GM18870 (cell line): ENCODE results near the gene CCND1.

Experiments
- ATAC-seq: cut with Tn5 transposase; IDR thresholded peaks from one replicate; pipeline ENCODE4 v1.9.1; 2021; ENCODE audit warnings: moderate library complexity; ENCODE audit not compliant: unreplicated experiment

CCND1 gene

DNA sequence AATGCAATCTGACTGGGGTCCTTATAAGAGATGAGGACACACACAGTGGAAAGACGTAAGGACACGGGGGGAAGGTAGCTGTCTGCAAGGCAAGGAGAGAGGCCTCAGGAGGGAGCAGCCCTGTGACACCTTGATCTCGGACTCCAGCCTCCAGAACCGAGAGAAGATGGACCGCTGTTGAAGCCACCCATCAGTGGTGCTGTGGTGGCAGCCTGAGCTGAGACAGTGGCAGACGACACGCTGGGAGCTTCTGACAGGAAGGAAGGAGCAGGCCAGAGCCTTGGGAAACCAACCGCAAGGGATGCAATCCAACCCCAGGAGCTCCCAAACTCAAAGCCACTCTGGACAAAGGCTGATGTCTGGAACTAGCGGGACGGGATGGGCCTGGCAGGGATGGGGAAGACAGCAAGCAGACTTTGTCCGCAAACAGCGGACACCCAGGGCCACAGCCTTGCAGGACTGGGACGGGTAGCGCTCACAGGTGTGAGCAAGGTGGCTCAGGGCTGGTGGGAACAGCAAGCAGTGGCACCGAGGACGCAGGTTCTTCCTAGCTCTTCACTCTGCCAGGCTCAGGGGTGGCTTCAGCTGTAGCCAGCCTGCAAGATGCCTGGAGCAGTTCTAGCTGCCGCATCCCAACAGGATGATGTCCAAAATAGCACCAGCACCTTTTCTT is 23.3 kb downstream of the CCND1 start:
- ATAC-seq: no peak

DNA sequence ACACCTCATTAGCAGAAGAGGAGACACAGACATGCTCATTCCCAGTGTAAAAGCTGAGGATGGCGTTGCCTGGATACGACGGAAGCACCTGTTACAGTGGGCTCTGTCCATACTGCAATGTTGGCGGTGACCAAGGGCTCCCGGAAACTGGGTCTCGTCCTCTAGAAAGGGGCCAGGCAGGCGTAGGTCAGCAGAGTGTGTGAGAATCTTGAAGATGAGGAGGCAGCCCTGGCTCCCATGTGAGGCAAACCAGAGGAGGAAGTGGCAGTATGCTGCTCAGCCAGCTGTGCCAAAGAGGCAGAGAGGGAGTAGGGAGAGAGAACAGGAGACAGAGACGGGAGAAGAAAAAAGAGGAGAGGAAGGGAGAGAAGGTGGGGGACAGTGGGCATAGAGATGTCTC is 23.9 kb downstream of the CCND1 start:
- no peak for ATAC-seq

DNA sequence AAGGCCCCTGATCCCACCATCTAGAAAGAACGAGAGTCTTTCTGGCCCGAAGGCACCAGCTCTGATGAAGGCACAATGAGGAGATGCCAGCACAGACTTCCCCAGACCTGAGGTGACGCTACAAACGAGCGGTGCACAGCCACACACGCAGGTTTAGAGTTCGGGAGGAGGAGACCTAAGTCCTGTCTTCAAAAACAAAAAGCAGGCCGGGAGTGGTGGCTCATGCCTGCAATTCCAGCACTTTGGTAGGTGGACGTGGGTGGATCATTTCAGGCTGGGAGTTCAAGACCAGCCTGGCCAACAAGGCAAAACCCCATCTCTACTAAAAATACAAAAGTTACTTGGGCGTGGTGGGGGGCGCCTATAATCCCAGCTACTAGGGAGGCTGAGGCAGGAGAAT is 24.7 kb downstream of the CCND1 start:
- no peak for ATAC-seq

DNA sequence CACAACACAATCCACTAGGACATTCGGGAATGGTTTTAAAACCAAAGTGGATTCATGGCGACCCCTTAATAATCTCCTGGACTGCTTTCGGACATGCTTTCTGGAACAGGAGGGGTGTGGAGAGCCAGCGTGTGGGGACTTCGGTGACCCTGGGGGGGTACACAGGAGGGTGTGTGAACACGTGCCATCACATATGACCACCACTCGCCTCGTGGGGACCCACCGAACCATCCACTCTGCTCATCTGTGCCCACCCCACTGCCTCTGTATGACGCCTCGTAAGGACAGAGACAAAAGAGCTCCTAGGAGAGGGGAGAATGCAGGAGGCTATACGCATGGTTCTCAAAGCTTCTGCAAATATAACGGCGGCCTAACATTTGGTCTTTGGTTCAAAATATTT is 25.3 kb downstream of the CCND1 start:
- ATAC-seq: no peak

DNA sequence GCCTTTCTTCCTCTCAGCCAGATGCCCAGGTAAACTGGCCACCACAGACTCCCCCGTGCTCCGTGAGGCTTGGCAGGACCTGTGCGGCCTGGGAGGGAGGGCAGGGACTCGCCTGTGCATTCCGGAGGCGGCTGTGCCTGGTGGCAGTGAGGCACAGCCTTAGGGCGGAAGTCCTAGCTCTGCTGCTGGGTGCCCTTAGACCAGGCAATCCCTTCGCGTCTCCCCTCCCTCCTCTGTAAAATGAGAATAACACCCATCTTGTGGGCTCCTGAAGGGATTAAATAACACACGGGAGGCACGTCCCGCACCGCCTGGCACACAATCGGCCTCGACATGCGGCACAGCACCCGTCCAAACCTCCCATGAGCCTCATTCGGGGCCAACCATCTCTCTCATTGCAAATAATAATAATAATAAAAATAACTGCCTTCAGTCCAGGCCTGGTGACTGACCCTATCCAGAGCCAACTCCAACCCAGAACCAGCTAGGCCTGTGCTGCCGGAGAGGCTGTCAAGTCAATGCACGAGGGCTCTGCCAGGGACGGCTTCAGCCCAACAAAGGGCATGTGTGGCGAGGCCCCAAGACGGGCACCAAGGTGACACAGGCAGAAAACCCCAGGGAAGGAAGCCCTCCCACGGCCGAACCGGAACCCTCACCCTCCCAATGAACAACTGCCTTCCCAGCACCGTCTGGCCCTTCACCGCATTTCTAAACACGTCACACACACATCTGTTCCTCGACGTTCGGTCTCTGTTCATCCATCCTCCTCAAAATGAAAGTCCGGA is 26.0 kb downstream of the CCND1 start:
- no peak for ATAC-seq

DNA sequence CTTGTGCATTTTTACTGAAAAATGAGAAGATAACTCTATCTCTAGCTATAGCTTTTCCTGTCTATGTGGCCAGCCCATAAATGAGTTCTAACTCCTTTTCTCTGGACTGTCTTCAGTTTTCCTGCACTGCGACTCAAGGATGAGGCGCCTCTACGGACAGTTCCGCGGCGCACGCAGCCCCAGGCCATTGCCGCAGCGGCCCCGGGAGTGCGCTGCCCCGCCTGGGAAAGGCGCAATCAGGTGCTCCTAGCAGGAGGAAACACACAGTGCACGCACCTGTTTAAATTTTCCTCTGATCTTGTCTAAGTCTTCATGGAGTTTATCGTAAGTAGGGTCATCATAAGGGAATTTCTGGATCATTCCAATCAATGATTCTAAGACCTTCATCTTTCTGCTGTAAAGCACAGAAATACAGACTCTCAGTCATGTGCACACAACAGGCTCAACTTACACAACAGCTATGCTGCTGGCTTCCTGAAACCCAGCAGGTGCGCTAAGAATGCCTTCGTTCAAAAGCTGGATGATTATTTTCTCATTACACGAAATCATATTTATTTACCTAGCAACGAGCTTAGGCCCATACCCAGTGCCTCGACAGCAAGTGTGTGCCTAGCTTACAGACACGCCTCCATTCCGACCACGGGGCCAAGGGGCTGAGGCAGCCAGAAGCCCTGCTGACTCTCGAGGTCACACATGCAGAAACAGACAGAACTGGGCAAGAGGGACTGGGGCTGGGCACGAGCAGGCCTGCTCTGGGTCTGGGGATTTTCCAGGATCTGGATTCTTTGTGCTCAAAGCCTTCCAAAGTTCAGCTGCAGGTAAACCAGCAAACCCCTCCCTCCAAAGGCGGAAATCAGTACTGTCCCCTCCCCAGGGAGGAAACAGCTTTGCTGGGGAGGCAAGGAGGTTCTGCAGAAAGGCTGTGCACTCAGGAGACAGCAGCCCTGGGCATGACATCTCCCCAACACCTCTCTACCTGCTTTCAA is 27.0 kb downstream of the CCND1 start:
- ATAC-seq: no peak

DNA sequence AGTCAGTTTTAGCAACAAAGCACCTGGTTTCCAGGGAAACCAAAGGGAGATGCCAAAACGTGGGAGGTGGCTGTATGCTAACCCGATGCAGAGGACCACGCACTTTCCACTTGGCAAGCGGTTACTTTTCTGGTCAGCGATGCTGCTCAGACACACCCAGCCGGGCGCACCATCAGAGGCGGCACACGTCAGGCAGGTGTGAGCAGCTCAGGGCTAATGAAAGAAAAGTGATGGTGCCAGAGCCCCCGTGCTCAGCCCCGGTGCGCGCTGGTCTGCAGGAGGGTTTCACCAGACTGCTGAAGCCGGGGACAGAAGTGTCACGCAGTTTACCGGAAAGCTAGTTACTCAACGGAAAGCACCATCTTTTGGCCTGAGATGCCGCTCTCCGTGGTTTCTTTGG is 28.5 kb downstream of the CCND1 start:
- no peak for ATAC-seq

DNA sequence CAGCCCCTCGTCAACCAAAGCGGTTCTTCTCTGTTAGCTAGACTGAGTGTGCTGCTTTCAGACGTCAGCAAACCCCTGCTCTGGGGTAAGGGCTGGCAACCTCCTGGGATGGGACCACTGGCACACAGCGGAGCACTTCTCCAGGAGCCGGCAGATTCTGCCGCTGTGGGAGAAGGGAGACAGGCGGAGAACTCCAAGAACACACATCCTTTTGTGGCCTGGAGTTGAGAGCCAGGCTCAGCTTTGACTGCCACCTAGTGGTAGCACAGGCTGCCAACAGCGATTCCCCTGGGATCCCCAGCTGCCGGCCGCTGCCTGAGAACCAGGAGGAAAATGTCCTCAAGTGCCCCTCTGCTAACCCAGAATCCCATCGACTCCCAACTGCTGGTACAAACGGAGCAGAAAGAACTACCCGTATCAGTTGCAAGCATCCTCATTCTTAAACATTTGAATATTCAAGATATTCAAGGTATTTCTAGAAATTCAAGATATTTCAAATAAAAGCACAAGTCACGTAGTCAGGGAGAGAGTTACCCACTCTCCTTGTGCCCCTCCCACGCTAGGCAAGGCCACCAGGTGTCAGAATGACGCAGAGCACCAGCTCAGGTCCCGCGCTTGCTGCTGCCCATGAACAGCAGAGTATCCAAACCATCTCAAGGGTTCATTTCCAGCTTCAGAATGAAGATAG is 29.3 kb downstream of the CCND1 start:
- ATAC-seq: no peak

DNA sequence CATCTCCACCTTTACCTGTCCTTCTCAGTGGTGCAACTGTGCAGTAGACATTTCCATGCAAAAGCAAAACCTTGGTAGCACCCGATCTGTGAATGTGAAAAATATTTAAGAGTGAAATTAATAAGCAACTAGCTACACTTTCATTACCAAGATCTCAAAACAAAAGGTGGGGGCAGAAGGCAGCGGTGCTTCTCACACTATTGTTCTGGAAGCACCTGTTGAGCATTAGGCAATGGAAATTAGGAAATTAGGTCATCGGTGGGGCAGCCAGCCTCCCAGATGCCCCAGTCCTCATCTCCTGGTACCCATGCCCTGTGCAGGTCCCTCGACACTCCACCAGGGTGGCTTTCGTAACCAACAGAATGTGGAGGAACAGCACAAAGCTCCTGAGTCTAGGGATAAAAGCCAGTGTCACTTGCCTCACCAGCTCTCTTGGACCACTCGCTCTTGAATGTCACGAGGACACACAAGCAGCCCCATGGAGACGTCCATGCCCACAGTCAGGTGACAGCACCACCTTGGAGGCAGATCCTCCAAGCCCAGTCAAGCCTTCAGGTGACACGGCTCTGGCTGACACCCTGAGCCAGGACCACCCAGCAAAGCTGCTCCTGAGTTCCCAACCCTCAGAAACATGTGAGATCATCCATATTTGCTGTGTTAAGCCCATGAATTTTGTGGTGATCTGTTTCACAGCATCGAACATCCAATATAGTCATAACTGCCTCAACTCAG is 30.9 kb downstream of the CCND1 start:
- ATAC-seq: no peak

DNA sequence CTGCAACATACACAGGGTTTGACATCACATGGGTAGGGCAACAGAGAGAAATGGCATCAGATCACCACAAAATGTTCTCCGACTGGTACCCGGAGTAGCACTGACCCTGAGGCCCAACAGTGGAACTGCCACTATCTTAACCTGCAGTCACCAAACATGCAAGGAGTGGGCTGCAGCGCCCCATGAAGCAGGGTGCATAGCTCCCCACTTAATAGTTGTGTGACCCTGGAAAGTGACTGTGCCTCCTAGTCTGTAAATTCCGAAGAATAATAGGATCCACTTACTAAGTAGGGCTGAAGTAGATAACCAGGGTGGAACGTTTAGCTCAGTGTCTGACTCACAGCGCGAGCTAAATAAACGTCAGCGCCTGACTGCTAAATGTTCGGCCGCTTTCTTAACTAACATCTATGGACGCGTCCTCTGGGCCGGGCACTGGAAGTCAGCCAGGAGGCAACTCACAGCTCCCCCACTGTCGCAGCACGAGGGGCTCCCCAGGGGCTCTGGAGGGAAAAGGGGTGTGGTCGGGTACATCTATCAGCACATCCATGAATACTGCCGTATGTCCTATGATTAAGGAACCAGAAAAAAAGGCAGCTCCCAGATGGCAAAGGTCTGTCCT is 33.4 kb downstream of the CCND1 start:
- ATAC-seq: no peak

DNA sequence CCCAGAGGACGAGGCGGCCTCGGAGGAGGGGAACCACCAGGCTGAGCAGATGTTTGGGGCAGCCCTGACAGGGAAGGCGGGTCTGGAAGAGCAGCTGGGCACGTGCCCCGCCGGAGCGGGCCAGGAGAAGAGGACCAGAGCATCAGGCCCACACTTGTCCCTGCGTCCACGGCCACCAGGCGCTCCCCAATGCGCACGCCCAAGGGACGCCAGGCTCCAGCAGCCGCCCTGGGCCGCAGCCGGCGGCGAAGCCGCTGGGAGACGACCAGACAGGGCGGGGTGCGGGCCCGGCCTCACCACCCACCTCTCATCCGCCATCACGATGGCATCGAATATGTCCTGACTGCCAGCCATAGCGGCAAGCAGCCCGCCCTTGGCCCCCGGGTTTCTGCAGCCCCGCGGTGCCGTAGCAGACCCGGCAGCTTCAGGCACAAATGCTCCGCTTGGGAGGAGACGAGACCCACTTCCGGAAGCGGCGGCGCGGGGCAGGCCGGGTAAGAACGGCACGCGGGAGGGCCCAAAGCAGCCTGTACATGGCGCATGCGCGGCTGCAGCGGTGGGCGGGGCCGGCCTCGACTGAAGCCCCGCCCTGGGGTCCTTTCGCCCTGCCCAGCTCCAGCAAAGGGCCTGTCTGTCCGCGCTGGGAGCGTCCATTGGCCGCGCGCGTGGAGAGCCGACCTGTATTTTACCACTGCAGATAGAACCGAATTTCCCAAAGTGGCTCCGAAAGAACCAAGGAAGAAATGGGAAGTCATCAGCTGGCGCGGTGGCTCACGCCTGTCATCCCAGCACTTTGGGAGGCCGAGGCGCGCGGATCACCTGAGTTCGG is 34.1 kb downstream of the CCND1 start, which contains the start of gene LTO1:
TSS of gene LTO1 (minus strand) at position 468 of the 829 bp plus-strand sequence. CDS start at position 354, 114 bp downstream.
- ATAC-seq: peak; percentile 78

DNA sequence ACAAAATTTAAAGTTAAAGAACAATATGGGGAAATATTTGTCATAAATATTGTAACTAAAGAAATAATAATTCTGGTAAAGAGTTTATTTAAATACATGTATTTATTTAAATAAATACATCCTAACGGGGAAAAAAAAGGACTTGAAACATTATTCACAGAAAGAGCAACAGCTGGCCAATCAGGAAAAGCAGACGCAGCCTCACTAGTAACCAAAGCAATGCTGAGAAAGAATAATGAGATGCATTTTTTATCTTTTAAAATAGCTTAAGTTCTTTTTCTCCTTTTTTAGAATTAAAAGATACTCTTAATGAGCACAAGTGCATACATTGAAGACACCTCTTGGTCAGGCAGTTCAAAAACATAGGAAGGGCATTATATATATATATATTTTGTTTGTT is 36.8 kb downstream of the CCND1 start:
- ATAC-seq: no peak

DNA sequence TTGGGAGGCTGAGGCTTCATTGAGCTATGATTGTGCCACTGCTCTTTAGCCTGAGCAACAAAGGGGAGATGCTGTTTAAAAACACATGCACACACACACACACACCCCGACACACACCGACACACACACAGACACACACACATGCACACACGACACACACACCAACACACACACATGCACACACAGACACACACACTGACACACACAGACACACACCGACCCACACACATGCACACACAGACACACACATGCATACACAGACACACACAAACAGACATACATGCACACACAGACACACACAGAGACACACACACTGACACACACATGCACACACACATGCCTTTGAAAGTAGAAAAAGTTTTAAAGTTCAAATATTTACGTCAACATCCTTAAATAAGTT is 39.7 kb downstream of the CCND1 start:
- ATAC-seq: no peak

DNA sequence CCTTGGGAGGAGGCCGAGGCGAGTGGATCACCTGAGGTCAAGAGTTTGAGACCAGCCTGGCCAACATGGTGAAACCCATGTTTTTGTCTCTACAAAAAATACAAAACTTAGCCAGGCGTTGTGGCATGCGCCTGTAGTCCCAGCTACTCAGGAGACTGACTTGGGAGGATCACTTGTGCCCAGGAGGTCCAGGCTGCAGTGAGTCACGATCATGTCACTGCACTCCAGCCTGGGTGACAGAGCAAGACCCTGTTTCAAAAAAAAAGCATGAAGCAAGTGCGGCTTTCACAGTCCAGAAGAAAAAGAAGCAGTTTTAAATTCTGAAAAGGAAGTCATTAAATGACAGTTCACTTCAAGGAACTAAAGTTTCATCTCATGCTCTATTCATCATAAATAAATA is 41.3 kb downstream of the CCND1 start:
- no peak for ATAC-seq

DNA sequence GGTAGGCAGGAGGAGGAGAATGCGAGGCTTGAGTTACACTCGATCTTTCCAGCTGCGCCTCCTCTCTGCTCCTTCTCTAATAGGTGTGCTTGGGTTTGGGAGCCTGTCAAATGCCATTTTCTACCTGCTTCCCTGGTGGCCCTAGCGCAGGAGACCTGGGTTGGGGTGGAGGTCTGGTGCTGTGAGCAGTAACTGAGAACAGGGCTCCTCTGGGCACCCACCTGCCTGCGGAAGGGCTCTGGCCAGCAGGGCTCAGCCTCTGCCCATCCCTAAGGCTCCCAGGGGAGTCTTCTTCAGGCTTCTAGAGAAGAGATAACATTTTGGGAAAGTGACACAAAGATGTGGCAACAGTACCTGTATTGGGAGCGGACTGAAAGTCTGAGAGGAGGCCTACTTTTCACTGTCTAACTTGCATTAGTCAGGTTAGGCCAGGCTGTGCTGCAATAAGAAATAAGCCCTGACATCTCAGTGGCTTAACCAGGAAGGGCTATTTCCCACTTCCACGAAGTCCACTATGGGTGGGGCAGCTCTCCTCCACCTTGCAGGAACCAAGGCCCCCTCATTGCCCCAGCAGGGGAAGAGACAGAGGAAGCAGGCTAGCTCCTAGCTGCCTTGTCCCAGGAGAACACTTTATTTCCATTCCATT is 41.8 kb downstream of the CCND1 start:
- no peak for ATAC-seq

DNA sequence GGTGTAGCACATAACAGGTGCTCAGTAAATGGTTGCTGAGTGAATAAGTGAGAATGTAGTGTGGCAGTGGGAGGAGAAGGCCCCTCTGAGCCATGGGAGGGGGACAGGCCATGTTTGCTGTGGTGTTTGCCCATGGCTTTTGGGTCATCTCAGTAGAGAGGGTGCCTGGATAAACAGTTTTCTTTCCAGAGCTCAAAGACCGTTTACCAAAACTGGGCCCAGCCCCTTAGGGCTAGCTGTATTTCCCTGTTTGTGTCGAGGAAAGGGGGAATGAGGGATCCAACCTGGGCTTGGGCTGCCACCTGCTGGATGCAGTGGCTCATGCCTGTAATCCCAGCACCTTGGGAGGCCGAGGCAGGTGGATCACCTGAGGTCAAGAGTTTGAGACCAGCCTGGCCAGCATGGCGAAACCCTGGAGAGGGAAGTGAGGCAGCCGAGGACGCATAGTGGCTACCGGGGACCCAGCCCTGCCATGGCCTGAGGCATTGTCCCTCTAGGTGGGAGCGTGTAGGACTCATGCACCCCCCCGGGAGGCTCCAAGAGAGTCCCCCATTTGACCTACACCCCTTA is 42.9 kb downstream of the CCND1 start:
- ATAC-seq: no peak

DNA sequence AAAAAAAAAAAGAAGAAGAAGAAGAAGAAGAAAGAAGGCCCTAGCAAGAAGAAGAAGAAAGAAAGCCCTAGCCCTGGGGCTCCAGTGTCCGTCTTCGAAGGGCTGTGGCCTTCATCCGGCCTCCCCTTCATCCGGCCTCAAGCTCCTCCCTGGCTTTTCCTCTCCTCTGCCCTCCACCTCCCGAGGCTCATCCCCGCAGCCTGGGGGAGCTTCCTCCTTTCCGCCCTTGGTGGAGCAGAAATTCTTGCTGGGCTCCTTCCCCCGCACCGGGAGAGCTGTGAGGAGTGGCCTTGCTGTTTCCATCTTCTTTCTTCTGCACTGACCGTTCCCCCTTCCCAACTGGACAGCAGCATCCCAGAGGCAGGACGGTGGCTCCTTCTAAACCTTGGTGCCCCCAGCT is 43.7 kb downstream of the CCND1 start:
- no peak for ATAC-seq

DNA sequence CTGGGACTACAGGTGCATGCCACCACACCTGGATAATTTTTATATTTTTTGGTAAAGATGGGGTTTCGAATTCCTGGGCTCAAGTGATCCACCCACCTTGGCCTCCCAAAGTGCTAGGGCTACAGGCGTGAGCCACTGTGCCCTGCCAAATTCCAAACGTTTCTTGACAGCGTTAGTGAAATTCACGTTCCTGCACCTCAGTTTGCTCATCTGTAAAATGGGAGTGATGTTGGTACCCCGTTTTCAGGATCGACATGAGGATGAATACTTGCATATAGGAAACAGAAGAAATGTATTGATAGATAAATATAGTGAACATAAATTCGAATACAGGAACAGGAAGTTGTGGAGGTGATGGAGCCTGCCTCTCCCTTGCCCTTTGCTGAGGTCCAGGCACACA is 44.4 kb downstream of the CCND1 start:
- no peak for ATAC-seq
